HG03439 (cell line): Measurements from ENCODE around the gene IGF2.

Source experiments
- ATAC-seq: cut with Tn5 transposase; IDR thresholded peaks from one replicate; pipeline ENCODE4 v1.9.1; 2021; ENCODE audit warnings: mild to moderate bottlenecking, moderate library complexity; ENCODE audit not compliant: unreplicated experiment

Gene IGF2

DNA sequence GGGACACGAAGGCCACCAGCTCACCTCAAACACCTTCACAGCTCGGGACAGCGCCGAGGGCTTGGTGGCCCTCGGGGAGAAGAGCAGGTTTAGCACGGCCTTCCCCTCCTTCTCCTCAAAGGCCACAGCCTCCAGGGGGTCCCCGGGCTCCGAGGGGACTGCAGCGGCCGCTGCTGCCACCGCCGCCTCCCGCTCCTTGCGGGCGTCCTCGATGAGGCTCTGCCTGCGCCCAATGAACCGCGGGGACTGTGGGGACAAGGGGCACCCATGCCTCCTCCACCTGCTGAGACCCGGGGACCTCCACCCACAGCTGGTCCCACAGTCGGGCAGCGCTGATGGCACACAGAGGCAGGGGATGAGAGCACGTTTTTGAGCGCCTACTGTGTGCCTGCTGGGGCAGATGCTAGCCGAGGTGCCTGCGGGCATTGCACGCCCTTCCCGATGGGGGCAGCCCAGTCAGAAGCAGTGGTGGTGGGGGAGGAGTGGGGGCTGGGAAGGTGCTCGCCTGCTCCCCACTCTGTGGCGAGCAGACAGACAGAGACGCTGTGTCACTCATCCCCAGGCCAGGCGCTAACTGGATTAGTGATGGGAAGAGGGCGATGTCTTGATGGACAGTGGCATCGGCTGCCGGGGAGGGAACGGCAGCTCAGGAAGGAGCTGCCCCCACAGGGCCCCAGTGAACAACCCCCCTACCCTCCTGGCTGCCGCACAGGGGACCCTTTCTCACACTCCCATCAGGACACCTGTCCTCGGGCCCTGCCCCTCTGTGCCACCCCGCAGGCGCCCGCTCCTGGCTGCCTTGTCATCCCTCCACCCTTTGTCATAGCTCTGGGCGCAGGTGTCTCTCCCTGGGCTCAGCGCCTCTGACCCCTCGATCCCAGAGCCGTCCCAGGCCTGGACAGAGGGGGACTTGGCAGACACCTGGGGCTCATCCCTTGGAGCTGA lies 30.7 kb upstream of the IGF2 start:
- ATAC-seq = no peak

- ATAC-seq = no peak
These were observed 29.8 kb upstream of the IGF2 start for GRCh38 chr11:2169005-2169378.

DNA sequence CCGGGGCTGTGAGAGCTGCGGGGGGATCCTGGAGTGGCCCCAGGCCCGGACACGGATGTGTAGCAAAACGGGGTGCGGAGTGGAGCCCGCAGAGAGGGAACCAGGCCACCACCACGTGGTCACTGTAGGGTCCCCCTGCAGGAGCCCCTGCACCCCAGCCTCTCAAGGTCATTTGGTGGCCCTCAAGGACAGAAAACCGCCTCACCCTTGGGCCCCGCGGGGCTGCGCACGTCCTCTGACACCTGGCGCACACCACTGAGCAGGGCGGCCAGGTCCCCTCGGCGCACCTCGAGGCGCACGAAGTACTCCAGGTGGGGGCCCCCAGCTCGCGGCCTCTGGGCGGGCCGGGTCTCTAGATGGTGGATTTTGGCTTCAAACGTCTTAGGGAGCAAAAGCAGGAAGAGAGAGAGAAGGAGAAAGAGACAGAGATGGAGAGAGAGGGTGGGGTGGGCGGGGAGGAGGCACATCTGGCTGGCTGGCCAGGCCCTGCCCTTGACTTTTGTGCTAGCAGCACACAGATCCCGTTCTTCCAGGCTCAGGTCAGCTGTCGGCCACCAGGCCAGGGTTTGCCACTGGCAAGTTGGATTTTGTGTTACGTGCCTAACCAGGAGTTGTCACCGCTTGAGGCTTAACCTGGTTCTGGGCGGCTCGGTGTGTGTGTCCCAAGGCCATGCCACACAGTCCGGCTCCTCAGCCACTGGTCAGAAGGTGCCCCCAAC lies 29.3 kb upstream of the IGF2 start:
- ATAC-seq = no peak

GRCh38 chr11:2167141-2168045 lies 28.2 kb upstream of the IGF2 start:
- no peak for ATAC-seq

DNA sequence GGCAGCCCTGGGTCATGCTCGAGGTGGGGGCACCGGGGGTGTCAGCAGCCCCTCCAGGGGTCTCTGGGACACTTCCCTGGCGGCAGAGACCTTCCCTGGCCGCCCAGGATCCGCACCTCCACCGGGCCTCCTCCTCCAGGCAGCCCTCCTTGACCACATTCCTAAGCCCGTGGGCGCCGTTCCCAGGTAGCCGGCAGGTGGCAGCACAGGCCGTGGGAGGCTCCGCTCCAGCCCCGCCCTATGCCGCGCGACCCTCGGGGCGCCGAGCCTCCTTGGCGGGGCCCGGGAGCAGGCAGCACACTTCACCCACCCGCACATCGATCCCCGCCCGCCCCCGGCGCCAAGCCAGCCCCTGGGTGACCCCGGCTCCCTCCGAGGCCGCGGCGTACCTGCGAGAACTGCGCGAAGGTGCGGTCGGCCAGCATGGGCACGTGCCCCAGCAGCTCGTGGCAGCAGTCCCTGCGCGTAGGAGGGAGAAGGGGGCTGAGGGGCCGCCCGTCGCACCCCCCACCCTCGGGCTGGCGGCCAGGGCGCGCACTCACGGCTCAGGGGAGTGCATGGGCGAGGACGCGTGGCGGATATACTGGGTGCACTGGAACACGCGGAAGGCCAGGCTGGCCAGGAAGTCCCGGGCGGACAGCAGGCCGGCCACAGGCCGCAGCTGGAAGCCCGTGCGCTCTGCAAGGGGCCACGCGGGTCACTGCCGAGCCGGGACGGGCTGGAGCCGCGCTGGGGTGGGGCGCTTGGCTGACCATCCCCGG lies 27.1 kb upstream of the IGF2 start:
- ATAC-seq = no peak

DNA sequence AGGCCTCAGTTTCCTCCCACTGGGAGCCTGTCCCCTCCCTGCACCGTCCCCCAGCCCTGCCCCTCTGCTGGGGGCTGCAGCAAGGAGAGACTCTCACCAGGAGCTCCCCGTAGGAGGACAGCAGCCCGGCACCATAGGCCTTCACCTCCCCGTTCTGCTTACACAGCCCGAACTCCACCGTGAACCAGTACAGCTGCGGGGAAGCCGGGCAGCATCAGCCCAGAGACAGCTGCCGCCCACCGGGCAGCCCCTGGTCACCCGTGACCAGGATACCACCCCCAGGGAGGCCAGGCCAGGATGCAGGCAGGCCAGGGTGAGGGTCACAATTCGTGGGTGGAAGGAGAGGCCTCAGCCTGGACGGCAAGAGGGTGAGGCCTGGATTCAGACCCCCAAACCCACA lies 26.4 kb upstream of the IGF2 start:
- ATAC-seq = no peak

- ATAC-seq = no peak
These were observed 25.8 kb upstream of the IGF2 start for GRCh38 chr11:2164861-2165555.

DNA sequence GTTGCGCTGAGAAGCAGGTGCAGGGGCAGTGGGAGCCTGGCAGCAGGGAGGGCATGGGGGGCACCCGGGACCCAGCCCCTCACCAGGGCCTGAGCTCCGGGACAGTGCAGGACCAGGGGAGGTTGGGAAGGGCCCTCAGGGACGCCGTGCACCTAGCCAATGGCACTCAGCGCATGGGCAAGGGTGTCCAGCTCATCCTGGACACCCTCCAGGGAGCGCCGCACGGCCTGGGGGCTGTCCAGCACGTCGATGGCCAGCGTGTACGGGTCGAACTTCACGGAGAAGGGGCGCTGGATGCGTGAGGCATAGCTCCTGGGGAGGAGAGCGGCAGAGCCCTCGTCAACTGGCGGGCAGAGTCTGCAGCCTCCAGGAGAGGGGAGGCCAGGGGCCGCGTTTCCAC lies 24.9 kb upstream of the IGF2 start:
- ATAC-seq = no peak

DNA sequence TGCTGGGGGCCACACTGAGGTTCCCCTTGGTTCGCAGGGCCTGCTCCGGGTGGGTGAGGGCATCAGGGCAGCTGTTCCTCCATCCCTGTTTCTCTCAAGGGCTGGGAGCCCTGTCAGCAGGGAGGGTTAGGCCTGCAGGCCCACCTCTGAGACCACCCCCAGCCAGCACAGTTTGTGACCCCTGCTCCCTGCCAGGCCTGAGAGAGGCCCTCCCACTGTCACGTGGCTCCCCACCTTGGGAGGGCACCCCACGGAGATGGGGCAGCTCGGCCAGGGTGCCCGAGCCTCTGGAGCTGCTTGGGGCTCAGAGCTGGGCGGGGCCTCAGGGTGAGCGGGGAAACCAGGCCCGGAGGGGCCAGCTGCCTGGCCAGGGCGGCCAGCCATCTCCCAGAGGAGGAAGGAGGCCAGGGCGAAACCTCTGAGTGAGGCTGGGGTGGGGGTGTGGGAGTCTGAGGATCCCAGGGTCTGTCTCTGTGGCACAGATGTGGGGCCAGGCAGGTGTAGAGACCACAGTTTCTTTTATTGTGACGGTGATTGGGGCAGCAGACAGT lies 24.3 kb upstream of the IGF2 start:
- ATAC-seq = no peak

GRCh38 chr11:2160736-2161259 lies 21.6 kb upstream of the IGF2 start, which contains the start of gene INS:
TSS of gene INS (minus strand) at chr11:2161209. CDS start at chr11:2160971, 238 bp downstream.
- no peak for ATAC-seq

GRCh38 chr11:2159536-2160413 lies 20.6 kb upstream of the IGF2 start:
- ATAC-seq = no peak

- ATAC-seq = no peak
These were observed 19.8 kb upstream of the IGF2 start for GRCh38 chr11:2158966-2159365.

DNA sequence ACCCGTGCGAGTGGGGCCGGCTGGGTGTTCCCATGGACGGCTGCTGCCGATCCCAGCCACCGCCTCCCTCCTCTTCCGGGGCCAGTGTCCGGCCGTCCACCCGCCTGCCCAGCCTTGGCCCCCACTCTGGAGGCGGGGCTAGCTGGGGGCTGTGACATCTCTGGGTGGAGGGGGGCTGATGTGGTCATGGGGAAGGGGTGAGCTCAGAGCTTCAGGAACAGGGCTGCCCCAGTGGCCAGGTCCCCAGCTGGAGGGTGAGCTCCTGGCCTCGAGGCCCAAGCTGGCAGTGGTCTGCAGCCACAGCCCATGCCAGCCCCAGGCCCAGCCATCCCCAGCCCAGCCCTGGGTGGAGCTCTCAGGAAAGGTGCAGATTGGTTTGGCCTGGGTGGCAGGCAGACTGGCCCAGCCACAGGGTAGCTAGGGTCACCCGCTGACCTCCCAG lies 19.1 kb upstream of the IGF2 start:
- no peak for ATAC-seq

DNA sequence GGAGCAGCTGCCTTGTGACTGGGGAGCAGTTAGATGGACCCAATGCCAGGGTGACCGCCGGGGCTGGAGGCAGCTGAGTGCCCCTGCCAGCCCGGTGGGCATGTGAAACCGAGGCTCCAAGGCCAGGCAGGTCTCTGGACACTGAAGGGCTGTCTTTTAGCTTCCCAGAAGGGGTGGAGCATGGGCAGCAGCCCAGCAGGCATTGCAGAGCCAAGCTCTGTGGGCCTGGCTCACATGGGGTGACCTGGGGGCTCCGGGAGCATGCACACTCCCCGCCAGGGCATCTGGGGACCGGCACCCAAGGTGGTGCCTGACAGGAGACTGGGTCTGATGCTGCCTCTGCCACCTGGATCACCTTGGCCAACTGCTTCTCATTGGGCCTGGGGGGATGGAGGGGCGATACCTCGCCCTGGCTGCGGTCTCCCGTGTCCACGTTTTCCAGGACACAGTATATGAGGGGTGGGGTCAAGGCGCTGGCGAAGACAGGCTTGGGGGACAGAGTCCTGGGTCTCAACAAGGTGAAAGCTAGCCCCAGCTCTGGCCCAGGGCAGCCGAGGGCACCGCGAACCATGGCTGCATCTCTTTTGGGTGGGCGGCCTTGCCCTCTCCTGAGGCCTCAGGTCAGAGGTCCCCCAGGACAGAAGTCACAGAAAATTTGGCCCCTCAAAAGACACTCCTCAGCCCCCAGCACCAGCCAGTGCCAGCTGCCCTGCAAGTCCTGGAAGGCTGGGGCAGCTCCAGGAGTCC lies 18.3 kb upstream of the IGF2 start:
- no peak for ATAC-seq

- ATAC-seq = no peak
These were observed 17.4 kb upstream of the IGF2 start for GRCh38 chr11:2156416-2157182.

DNA sequence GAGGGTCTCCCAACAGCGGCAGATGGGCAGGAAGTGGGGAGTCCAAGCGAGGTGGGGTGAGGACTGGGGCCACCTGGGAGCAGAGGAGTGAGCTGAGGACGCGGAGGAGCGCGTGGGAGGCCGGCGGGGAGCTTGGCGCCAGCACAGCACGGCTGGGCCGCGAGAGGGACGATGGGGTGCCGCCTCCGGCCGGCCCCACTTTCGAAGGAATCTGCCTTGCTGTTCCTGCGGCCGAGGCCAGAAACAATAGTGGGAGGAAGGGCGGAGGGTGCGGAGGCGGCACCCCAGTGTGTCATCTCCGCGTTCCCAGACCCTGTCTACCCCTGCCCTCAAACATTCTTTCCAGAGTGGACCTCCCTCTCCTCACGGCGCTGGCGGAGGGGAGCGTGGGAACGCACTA lies 16.3 kb upstream of the IGF2 start:
- ATAC-seq = no peak

DNA sequence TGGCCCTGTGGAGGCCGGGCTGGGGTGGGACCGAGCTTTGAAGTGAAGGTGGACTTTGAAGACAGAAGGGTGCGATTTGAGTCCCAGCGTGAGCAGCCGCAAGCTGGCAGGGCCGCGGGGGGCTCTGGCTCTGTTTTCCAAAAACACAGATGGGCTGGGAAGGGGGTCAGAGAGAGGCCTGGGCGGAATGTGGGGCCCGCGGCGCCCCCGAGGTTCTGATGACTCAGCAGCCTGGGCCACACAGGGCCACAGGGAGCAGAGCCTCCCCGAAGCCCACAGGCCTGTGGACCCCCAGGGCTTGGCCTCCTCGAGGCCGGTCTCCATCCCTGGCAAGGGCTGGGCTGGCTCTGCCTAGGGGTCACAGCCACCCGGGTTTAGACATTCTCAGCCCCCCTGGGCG lies 15.7 kb upstream of the IGF2 start:
- no peak for ATAC-seq
